Measurements from ENCODE around the gene GPR152. TPM values are rescaled to one million over a fixed set of nuclear protein-coding genes. Genes with fewer than 3 reads are reported as not detected.

GPR152 gene
- total and polyA plus RNA-seq, 2 of the 8 experiments (the other 6 are each of a cell fraction or from before 2014, with no cell fraction given), result not detected

DNA sequence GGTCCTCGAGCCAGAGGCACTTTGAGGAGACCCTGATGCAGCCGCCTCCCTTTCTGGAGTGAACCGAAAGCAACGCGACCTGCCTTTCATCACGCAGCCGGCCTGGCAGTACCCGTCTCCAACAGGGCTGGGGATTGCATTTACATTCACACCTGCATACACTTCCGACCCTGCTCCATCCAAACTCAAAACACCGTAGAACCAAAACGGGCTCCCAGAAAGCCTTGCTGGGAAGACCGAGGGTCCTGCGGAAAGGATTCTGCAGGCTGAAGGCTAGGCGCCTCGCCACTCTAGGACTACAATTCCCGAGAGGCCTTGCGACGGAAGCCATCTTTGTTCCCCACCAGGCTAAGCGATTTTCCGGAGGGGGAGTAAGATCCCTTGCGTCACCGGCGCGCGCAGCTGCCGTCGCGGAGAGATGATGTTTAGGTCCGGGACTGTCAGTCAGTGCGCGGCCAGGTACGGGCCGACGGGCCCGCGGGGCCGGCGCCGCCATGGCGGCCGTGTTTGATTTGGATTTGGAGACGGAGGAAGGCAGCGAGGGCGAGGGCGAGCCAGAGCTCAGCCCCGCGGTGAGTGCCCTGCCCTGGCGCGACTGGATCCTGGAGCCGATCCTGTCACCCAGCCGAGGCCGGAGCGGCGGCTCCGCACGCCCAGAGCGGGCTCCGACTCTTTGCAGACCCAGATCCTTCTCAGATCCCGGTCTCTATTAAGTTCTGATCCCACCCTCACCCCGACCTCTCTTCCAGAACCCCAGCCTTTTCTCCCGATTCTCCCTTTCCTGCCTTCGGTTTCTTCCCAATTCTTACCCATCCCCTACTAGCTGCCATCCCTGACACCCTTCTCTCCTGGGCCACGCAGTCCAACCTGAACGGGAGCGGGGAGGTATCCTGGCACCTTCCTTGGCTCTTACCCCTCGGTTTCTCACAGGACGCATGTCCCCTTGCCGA lies 24.2 kb downstream of the GPR152 start, which contains the start of gene RPS6KB2 (continued):
- TF ChIP-seq CHD2 (IDR thresholded peaks at IDR 0.05; ENCODE audit: low read length) (peak; percentile 45), HDAC2 (IDR thresholded peaks at IDR 0.05; ENCODE audit: borderline replicate concordance in 1 of 2, low read depth in 2 of 2, low read length in 2 of 2) (0 out of 4 replicates have a peak, but pooled peaks of 1 of the 2 experiments have one; percentile 55), SP1 (IDR thresholded peaks at IDR 0.05; ENCODE audit: low read depth, low read length) (peak; percentile 80; the same call in 1 of the 2 replicates), JUND (IDR thresholded peaks at IDR 0.05; ENCODE audit: low read length) (no peak), SP2 (IDR thresholded peaks at IDR 0.05; ENCODE audit: low read length) (no peak), KDM5A (IDR thresholded peaks at IDR 0.05; ENCODE audit: low read length) (peak; percentile 92), ASH2L (IDR thresholded peaks at IDR 0.05; ENCODE audit: low read length) (peak; percentile 90), SUZ12 (IDR thresholded peaks at IDR 0.05; ENCODE audit: low read length) (no peak), ZNF274 (IDR thresholded peaks at IDR 0.05; ENCODE audit: borderline replicate concordance, extremely low read depth, low read length) (no peak), SIX5 (IDR thresholded peaks at IDR 0.05; ENCODE audit: low read depth, low read length) (peak; percentile 90), CREB1 (IDR thresholded peaks at IDR 0.05) (peak; percentile 100), TEAD4 (IDR thresholded peaks at IDR 0.05; ENCODE audit: low read depth, low read length) (no peak; the same call in 1 of the 2 replicates), FOSL1 (IDR thresholded peaks at IDR 0.05; ENCODE audit: insufficient read depth, low read depth, low read length) (no peak), CBX8 (IDR thresholded peaks at IDR 0.05; ENCODE audit: borderline replicate concordance, low read depth, low read length) (no peak), SIRT6 (IDR thresholded peaks at IDR 0.05; ENCODE audit: low read length) (no peak), EZH2 (IDR thresholded peaks at IDR 0.05; ENCODE audit: low read depth, low read length, severe bottlenecking) (no peak), CEBPB (IDR thresholded peaks at IDR 0.05; ENCODE audit: low read depth, low read length) (peak; percentile 85), GABPA (IDR thresholded peaks at IDR 0.05; ENCODE audit: borderline replicate concordance, insufficient read depth, low read length) (0 out of 2 replicates have a peak, but pooled peaks have one; percentile 36), HDAC6 (IDR thresholded peaks at IDR 0.05; ENCODE audit: low read depth, low read length) (no peak), NANOG (IDR thresholded peaks at IDR 0.05; ENCODE audit: insufficient read depth, low read depth, low read length, poor library complexity, severe bottlenecking) (peak; percentile 19), PHF8 (conservative IDR thresholded peaks at IDR 0.05; ENCODE audit: low read depth, low read length) (peak; percentile 92), SIN3A (conservative IDR thresholded peaks at IDR 0.05 in 1 of 2, IDR thresholded peaks at IDR 0.05 in 1 of 2; ENCODE audit: low read depth in 1 of 2, low read length in 2 of 2) (peak; percentile 91 to 99)

All from H1 (cell line).